Sigmoid colon (tissue), 4 donors: ENCODE measurements around the gene PTPN1.

Experiments used
- CTCF ChIP-seq, 4 experiments: fragments of 450-650 bp in 3 of 4; fragments of 200-600 bp in 1 of 4; IDR thresholded peaks; one replicate each; pipeline ENCODE4 v1.5.1; 2016 to 2019; ENCODE audit warnings: antibody characterized with exemption in 4 of 4, mild to moderate bottlenecking in 3 of 4, moderate library complexity in 2 of 4
- EP300 ChIP-seq, 4 donors: sonication (generic); formaldehyde crosslinking; IDR thresholded peaks; one replicate each; pipeline ENCODE4 v1.6.1; 2017; ENCODE audit warnings: antibody characterized with exemption in 4 of 4
- POLR2A ChIP-seq, 2 donors: fragments of 450-650 bp; IDR thresholded peaks; one replicate each; pipeline ENCODE4 v1.6.1; 2016; ENCODE audit warnings: antibody characterized with exemption in 2 of 2, mild to moderate bottlenecking in 2 of 2, moderate library complexity in 2 of 2
- POLR2AphosphoS5 ChIP-seq, 4 donors: sonication (generic); formaldehyde crosslinking; IDR thresholded peaks; one replicate each; pipeline ENCODE4 v1.6.1; 2017; ENCODE audit warnings: antibody characterized with exemption in 4 of 4

- TF ChIP-seq CTCF (IDR thresholded peaks at IDR 0.05) (no peak), POLR2AphosphoS5 (IDR thresholded peaks at IDR 0.05) (no peak), EP300 (IDR thresholded peaks at IDR 0.05) (no peak), POLR2A (IDR thresholded peaks at IDR 0.05) (no peak)
These were observed 101.1 kb downstream of the PTPN1 start for GRCh38 chr20:50611128-50611810.
